HepG2 (cell line): Measurements from ENCODE around the gene PIK3IP1.

Source experiments
- CTCF ChIP-seq: sonication (generic); formaldehyde crosslinking; IDR thresholded peaks from 2 replicates; pipeline ENCODE4 v1.5.0; 2020; ENCODE audit warnings: mild to moderate bottlenecking, missing genetic modification reagents, moderate library complexity
- DNMT1 ChIP-seq: sonication (generic); formaldehyde crosslinking; IDR thresholded peaks from 2 replicates; pipeline ENCODE4 v1.5.1; 2020; ENCODE audit warnings: mild to moderate bottlenecking, missing genetic modification reagents
- ESRRA ChIP-seq: sonication (generic); formaldehyde crosslinking; IDR thresholded peaks from 2 replicates; pipeline ENCODE4 v1.5.1; 2020; ENCODE audit warnings: mild to moderate bottlenecking, low read depth, missing genetic modification reagents
- JUN ChIP-seq: sonication (generic); formaldehyde crosslinking; IDR thresholded peaks from 2 replicates; pipeline ENCODE4 v1.4.0; 2020; ENCODE audit warnings: mild to moderate bottlenecking, missing genetic modification reagents
- KDM4B ChIP-seq: sonication (generic); formaldehyde crosslinking; IDR thresholded peaks from 2 replicates; pipeline ENCODE4 v1.4.0; 2020; ENCODE audit warnings: missing genetic modification reagents
- MAZ ChIP-seq, 2 experiments: sonication (generic) in 1 of 2; formaldehyde crosslinking in 1 of 2; IDR thresholded peaks; 2 replicates each; pipeline versions ENCODE4 v1.5.0 to v1.6.1; 2012 to 2020; ENCODE audit warnings: low read depth in 2 of 2, mild to moderate bottlenecking in 2 of 2, borderline replicate concordance in 1 of 2, improper control_type of control experiment in 1 of 2, low read length in 1 of 2, missing genetic modification reagents in 1 of 2, moderate library complexity in 1 of 2
- MIER2 ChIP-seq: IDR thresholded peaks from 2 replicates; pipeline ENCODE4 v1.6.1; 2016; ENCODE audit warnings: missing biosample characterization, missing genetic modification reagents
- SUZ12 ChIP-seq: fragments of 150-350 bp; IDR thresholded peaks from 2 replicates; pipeline ENCODE4 v1.6.1; 2014; ENCODE audit warnings: low read depth, low read length
- YEATS4 ChIP-seq: sonication (generic); formaldehyde crosslinking; IDR thresholded peaks from 2 replicates; pipeline ENCODE4 v1.4.0; 2020; ENCODE audit warnings: missing genetic modification reagents, borderline replicate concordance
- ZNF34 ChIP-seq: sonication (generic); formaldehyde crosslinking; IDR thresholded peaks from 2 replicates; pipeline ENCODE4 v1.4.0; 2020; ENCODE audit warnings: mild to moderate bottlenecking, missing genetic modification reagents, borderline replicate concordance

- no peak for TF ChIP-seq SUZ12
- TF ChIP-seq CTCF (CRISPR knock-in tag): no peak
- TF ChIP-seq ZNF34 (CRISPR knock-in tag): no peak
- no peak for TF ChIP-seq MAZ (IDR thresholded peaks at IDR 0.05; ENCODE audit: borderline replicate concordance, low read depth, low read length)
- TF ChIP-seq MAZ (CRISPR knock-in tag; IDR thresholded peaks at IDR 0.05; ENCODE audit: low read depth): no peak
- no peak for TF ChIP-seq ESRRA (CRISPR knock-in tag)
- TF ChIP-seq YEATS4 (CRISPR knock-in tag): no peak
- TF ChIP-seq KDM4B: no peak
- TF ChIP-seq DNMT1 (CRISPR knock-in tag): no peak
- TF ChIP-seq JUN (CRISPR knock-in tag): no peak
- TF ChIP-seq MIER2: no peak
Measured at GRCh38 chr22:31260474-31260856, 31.8 kb downstream of the PIK3IP1 start.
